Activated CD8-positive, alpha-beta memory T cell treated with anti-CD3 and anti-CD28 coated beads, Interleukin-2, amount 50 U/mL, for 4 hours (primary cell): ENCODE results near the gene MEIKIN.

Source experiments
- DNase-seq: peaks from one replicate; pipeline ENCODE4 v3.0.0-alpha.2; 2020

The MEIKIN gene

DNA sequence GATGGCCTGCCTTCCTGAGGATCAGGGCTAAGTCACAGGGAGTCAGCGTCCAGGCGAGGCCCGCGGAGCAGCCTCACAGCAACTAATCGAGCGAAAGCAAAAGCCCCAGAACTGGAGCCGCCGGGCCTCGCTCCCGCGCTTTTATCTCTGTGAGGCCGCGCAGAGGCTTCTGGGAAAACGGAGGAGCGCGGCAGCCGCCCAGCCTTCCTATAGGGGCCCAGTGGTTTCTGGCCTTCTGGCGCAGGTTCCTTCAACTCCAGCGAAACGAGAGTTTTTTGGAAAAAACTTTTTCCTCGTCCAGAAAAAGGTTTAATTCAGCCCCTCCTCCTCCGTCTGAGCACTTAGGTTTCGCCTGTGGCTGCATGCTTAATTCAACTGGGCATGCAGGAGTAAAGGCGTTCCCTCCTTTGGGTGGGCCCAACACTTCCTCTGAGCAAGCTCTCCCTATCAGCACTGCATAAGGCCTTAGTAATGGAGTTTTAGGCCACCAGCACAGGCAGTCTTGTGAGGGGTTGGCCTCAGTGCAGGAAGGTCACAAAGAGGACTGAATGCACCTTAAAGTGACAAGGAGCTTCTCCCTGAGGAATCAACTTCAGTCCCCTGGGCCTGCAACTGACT lies at the start of gene MEIKIN:
TSS of gene MEIKIN (minus strand) at position 113 of the 618 bp plus-strand sequence. CDS start 158 bp downstream, outside the sequence.
- DNase-seq: no peak

GRCh38 chr5:131994533-131995226 lies 49.2 kb upstream of the MEIKIN start:
- DNase-seq: no peak

GRCh38 chr5:131994090-131994489 lies 48.6 kb upstream of the MEIKIN start:
- no peak for DNase-seq

DNA sequence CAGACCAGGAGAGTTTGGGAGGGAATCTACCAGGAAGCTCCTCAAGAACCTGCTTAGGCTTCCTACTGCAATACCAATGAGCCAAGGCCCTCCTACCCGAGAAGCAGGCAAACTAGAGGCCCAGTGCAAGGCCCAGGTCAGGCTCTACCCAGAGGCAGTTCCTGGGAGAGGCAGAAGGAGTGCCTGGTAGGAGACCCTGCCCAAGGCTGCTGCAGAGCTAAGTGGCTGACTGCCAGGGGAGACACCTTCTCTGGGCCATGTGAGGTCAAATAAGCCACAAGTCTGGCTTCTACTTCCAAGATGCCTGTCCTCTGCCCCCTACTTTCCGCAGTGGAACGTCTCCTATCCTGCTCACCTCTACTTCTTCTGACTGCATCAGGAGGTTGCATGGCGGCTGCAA lies 48.2 kb upstream of the MEIKIN start:
- no peak for DNase-seq

DNA sequence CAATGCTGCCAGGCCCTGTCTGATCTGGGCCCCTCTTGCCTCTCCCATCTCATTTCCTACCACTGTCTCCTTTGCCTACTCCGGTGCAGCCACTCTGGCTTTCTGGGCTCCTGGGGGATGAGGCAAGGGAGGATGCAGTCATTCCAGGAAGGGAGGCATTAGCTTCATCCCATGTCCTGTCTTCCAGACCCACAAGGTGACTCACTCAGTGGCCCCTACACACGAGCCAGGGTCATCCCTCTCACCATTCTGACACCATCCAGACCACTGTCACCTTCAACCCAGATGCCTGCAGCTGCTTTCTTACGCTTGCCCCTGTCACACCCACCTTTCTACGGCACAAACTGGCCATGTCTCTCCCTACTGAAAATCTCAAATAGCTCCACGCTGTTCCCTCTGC lies 46.9 kb upstream of the MEIKIN start:
- no peak for DNase-seq

DNA sequence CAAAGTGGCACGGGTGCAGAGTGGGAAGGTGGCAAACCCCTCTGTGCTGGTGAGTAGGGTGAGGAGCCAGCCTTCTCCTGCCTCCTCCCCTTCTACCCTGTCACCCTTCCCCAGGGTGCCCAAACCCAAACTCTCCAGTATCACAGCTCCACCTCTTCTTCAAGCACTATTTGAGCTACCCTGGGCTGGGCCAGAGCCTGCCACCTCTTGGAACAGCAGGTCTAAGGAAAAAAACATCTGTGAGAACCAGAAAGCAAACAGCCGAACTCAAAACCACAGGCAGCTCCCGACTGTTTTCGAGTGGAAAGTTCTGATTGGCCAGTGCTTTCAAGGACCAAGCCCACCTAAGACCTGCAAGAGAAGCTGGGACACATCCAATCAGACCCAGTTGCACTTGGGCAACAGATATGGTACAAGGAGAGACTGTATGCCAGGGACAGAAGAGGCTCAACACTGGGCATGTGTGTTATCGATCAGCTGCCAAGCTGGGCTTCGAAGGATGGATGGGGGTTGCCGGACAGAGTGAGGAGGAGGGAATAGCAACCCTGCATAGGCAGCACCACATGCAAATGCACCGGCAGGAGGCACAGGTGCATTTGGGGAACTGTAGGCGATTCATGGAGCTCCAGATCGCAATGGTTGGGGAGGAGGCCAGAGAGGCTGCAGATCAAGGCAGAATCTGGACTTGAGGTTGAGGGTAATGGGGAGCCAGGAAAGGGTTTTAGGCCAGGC lies 46.3 kb upstream of the MEIKIN start:
- DNase-seq: no peak

GRCh38 chr5:131990716-131991115 lies 45.3 kb upstream of the MEIKIN start:
- DNase-seq: no peak

- DNase-seq: no peak
Observed at GRCh38 chr5:131988601-131989000, 43.1 kb upstream of the MEIKIN start.

DNA sequence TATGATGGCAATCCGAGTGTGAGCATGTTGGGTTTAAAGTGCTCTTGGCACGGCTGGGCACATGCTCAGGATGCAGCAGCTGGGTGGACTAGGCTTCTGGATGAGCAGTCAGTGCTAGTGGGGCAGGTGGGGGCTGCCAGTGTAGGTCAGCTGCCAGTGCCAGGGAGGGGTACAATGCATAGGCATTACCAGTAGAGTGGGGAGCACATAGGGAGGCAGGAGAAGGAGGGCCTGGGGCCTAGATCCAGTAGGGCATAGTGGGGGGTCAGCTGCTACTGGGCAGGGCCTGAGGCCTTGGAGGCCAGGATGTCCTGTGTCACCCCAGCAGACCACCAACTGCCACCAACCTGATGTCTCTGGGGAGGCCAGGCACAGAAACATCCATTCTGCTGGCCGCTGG lies 41.8 kb upstream of the MEIKIN start:
- DNase-seq: no peak

DNA sequence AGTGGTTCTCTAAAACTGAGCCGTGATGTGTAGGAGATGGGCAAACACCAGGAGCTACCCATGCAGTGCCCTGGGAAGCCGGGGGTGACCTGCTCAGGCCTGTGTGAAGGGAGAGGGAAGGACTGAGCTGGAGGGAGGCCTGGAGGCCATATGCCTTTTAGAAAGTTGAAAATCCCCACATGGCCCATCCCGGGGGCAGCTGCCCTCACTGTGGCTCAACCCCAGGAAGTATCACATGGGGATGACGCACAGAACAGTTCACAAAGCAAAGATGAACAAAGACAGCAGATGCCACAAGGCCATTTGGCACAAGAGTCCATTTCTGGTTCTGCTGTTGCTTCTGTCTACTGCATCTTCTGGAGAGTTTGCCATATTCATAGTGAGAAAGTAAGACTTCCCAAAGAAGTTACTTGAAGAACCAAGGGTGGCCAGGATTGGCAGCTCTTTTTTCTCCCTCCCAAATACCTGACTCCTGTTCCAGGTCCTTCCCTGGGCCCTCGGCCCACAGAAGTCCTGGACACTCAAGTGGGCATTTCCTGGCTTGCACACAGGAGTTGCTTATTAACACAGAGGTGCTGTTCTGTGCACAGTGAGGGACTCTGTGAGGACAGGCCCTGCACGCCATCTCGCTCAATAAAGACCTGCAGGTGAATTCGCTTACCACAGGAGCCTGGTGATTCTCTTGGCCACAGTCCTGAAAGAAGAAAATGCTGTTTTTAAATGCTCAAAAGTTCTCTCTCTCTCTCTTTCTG lies 40.9 kb upstream of the MEIKIN start:
- no peak for DNase-seq

GRCh38 chr5:131984956-131985665 lies 39.6 kb upstream of the MEIKIN start:
- no peak for DNase-seq

- DNase-seq: no peak
Observed at GRCh38 chr5:131983244-131983771, 37.8 kb upstream of the MEIKIN start.

GRCh38 chr5:131981516-131981915 lies 36.1 kb upstream of the MEIKIN start:
- no peak for DNase-seq

GRCh38 chr5:131980696-131981095 lies 35.2 kb upstream of the MEIKIN start:
- no peak for DNase-seq

DNA sequence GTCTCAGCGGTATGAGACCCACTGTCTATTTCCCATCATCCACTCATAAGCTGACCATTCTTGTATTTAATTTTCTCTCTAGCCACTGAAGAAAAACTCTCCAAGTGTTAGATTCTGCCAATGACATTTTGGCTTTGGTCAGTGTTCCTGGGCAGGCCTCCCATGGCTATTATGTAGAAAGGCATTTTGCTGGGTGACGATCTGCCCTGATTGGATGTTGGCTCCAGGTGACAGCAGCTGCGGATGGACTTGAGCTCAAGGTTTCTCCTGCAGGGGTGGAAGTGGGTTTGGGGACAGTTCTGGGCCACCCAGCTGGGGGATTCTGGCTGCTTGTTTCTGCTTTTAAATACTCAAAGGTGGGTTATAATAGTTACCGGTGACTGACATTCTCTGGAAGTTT lies 34.4 kb upstream of the MEIKIN start:
- DNase-seq: no peak

GRCh38 chr5:131977212-131977604 lies 31.7 kb upstream of the MEIKIN start:
- no peak for DNase-seq

GRCh38 chr5:131976414-131977211 lies 31.1 kb upstream of the MEIKIN start:
- DNase-seq: no peak

- no peak for DNase-seq
Observed at GRCh38 chr5:131974956-131975726, 29.7 kb upstream of the MEIKIN start.

DNA sequence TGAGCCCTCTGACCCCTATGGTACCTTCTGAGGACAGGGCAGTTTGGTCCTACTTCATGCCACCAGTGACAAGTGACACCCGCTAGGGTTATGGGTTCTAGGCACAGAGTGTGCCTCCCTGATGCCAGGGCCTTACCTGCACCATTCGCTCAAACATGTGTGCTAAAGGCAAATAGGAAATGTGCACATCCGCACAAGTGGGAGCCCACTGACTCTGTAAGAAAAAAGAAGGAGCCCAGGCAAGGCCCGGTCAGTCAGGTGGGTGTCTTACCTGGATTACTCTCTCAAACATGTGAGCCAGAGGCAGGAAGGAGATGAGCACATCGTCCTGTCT lies 29.1 kb upstream of the MEIKIN start:
- no peak for DNase-seq

GRCh38 chr5:131974016-131974415 lies 28.6 kb upstream of the MEIKIN start:
- no peak for DNase-seq
